Epithelial cell of prostate (primary cell): Measurements from ENCODE around the gene VPS8.

ENCODE experiments used
- DNase-seq: peaks from one replicate; pipeline ENCODE4 v3.0.0-alpha.2; 2011; ENCODE audit warnings: low read depth, low spot score
- H3K27ac ChIP-seq: fragments of 450-650 bp; 2 replicates; pipeline ENCODE4 v1.5.1; 2017; ENCODE audit warnings: mild to moderate bottlenecking

Gene VPS8, protein sequence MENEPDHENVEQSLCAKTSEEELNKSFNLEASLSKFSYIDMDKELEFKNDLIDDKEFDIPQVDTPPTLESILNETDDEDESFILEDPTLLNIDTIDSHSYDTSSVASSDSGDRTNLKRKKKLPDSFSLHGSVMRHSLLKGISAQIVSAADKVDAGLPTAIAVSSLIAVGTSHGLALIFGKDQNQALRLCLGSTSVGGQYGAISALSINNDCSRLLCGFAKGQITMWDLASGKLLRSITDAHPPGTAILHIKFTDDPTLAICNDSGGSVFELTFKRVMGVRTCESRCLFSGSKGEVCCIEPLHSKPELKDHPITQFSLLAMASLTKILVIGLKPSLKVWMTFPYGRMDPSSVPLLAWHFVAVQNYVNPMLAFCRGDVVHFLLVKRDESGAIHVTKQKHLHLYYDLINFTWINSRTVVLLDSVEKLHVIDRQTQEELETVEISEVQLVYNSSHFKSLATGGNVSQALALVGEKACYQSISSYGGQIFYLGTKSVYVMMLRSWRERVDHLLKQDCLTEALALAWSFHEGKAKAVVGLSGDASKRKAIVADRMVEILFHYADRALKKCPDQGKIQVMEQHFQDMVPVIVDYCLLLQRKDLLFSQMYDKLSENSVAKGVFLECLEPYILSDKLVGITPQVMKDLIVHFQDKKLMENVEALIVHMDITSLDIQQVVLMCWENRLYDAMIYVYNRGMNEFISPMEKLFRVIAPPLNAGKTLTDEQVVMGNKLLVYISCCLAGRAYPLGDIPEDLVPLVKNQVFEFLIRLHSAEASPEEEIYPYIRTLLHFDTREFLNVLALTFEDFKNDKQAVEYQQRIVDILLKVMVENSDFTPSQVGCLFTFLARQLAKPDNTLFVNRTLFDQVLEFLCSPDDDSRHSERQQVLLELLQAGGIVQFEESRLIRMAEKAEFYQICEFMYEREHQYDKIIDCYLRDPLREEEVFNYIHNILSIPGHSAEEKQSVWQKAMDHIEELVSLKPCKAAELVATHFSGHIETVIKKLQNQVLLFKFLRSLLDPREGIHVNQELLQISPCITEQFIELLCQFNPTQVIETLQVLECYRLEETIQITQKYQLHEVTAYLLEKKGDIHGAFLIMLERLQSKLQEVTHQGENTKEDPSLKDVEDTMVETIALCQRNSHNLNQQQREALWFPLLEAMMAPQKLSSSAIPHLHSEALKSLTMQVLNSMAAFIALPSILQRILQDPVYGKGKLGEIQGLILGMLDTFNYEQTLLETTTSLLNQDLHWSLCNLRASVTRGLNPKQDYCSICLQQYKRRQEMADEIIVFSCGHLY (N-terminal part only)

DNA sequence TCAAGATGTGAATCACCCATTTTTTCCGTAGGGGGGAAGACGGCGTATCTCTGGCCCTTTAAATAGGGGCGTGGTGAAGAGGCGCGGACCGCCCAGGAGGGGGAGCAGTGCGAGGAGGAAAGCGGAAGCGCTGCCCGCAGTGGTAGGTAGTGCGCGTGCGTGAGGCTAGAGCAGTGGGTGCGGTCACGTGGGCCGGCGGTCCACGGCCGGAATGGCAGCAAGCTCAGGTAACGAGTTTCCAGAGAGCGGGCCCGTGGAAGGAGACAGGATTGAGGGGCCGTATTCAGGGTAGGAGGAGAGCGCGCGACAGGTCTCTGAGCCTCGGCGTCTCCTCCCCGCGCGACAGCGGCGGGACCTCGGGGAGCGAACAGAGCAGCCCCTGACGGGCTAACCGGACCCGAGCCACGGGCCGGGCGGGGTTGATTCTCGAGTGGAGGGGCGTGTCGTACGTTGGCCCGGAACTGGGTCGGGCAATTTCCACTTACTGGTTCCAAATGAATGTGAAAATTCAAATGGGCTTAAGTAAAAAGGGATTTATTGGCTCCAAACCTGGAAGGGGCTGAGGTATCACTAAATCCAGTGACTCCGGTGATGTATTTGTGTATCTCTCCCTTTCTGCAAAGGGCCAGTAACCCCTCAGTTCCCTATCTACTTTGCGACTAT is at the start of gene VPS8:
Gene VPS8 (plus strand): TSS at position 168 of the 663 bp plus-strand sequence. CDS start 12,467 bp downstream, outside the sequence.
- peak; percentile 72 for DNase-seq
- peak within 1 kb of the TSS; percentile 31 for H3K27ac ChIP-seq

DNA sequence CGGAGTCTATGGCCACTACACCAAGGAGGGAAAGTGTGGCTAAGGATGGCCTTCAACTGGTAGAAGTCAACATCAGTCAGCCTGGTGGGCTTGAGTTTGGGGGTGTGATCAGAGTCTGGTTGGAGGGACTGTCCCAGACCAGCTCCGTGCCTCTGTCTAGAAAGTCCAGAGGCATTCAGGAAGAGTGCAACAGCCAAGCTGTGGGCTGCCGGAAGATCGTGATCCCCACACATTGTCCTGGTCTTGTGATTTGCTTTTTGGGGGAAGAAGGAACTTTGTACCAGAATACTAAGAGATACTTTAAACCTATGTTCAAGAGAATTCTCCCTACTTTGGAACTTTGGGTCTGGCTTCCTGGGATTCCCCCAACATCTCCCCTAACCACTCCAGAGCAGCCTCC is 47.8 kb upstream of the VPS8 start:
- peak overlapping the region; percentile 99 for H3K27ac ChIP-seq
- no peak for DNase-seq

DNA sequence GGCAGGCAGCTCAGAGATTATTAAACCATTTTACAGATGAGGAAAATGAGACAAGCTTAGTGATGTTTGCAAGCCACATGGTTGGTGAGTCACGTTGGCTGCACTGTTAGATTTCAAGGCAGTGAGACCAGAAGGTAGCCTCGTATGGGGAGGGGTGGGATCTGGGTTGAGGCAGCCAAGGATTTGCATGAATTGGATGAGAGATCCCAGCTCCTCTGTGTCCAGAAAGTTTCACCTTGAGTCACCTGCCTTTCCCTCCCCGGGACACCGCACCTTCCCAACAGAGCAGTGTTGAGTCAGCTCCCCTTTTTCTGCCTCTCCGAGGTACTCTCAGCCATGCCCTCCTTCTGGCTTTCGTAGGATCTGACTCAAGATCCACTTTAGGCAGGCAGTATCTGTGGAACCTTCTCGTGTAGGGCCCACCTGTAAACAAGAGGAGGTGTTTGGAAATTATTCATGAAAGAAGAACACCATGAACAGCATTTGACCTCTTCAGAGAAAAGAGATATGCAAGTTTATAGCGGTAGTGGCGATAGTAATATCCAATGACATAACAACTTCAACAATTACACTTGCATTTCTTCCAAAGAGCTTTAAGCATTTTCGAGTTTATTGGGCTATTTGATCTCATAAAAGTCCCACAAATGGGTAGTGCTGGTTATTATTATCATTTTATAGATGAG is 46.8 kb upstream of the VPS8 start:
- DNase-seq = peak; percentile 99
- peak overlapping the region; percentile 99 for H3K27ac ChIP-seq

DNA sequence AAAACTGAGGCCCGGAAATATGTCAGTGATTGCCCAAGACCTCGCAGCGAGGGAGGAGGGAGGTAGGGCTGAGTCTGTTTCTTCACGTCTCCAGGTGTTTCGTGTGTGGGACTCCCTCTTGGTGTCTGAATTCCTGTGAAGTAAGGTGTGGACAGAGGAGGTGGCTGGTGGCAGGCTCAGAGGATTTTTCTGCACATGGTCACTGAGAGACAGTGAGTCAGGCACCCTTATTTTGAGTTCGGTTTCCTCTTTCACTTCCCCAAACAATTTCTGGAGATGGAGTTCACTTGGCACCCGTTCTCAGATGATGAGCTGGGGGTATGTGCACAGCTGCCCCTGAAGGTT is 46.3 kb upstream of the VPS8 start:
- peak; percentile 96 for DNase-seq
- H3K27ac ChIP-seq = peak overlapping the region; percentile 99

DNA sequence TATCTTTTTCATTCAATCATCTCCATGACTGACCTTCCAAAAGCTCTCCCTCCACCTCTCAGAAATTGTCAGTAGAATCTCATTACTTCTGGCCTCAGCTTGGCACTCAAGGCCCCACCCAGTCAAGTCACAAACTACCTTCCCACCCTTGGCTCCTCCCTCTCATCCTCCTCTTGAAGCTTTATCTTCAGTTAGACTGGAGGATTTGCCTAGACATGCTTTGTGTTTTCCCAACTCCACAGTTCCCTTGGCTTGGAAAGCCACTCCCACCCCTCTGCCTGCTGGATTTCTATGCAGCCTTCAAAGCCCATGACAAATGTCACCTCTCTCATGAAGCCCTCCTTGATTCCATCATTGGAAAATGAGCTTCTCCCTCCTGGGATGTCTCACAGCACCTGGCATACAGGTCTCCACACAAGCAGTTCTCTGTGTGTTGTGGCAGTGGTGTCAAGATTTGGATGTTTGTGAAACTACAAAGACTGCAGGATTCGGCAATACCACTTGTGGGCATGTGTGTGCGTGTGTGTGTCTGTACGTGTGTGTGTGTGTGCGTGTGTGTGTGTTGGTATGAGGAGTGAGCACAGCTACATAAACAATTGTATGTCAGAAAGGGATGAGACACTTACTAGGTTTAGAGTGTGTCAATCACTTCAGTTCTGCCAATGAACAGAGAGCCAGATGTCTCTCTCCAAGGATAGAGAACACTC is 45.3 kb upstream of the VPS8 start:
- DNase-seq = peak; percentile 91
- H3K27ac ChIP-seq = peak overlapping the region; percentile 99

DNA sequence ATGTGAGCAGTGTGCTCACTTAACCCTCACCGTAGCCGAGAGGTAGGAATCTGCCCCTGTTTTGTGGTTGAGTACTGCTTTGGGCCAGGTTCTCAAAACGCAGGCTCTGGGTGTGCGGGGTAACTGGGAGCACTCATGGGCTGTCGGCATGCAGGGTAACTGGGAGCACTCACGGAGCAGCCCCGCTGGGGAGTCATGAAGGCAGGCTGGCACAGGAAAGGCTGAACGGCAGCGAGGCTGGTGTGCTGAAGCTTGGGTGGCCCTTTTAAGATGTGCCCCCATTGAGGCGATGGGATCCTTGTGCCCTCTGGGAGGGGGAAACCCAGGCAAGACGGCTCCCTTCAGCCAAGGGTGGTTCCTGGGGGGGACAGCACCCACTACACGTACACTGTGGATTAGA is 44.6 kb upstream of the VPS8 start:
- peak overlapping the region; percentile 99 for H3K27ac ChIP-seq
- DNase-seq = no peak

DNA sequence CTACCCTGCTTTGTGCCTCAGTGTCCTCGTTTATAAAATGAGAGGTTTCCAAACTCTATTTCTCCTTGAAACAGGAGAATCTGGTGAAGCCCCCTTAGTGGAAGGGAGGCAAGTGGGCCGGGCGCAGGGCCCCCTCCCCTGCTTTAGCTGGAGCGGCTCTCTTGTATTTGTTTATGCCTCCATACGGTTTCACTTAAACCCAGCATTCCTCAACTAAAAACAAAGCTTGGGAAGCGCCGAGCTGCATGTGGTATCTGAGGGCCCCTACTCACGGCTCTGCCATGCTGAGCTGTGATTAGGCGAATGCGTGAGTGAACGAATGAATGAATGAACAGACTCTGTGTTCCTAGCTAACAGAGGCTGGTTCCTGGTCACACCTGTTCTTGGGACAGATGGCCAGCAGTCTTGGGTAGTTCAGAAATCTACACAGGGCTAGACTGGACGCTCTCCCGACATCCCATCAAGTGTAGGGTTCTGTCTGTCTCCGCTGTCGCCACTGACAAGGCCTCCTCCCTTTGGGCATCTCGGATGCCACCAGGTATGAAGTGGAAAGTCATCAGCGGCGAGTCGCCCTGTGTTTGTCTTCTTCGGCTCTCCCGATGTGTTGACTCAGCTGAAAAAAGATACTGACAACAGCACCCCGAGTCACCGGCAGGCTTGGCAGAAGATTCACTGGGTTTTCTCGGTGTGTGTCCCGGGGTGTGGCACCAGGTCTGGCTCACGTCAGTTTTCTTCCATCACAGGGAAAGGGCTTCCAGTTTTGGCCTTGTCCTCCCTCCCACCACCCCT is 42.4 kb upstream of the VPS8 start:
- H3K27ac ChIP-seq = peak overlapping the region; percentile 30
- peak; percentile 34 for DNase-seq

DNA sequence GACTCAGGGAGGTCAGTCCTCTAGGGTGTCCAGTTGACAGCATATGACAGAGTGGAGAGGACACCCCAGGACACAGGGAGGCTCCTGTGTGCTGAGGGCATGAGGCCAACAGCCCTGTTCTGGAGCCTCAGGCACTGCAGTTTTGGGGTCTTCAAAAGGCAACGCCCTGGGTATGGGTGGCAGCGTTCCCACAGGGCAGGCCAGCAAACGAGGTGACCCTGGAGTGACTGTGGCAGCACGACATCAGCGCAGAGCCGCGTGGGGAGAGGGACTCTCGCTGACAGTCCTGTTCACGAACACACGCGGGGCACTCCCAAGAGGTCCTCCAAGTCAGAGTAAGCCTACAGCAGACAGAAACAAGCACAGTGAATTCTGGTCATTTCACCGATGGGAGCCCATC is 41.4 kb upstream of the VPS8 start:
- no peak for DNase-seq
- H3K27ac ChIP-seq = no peak overlapping the region

DNA sequence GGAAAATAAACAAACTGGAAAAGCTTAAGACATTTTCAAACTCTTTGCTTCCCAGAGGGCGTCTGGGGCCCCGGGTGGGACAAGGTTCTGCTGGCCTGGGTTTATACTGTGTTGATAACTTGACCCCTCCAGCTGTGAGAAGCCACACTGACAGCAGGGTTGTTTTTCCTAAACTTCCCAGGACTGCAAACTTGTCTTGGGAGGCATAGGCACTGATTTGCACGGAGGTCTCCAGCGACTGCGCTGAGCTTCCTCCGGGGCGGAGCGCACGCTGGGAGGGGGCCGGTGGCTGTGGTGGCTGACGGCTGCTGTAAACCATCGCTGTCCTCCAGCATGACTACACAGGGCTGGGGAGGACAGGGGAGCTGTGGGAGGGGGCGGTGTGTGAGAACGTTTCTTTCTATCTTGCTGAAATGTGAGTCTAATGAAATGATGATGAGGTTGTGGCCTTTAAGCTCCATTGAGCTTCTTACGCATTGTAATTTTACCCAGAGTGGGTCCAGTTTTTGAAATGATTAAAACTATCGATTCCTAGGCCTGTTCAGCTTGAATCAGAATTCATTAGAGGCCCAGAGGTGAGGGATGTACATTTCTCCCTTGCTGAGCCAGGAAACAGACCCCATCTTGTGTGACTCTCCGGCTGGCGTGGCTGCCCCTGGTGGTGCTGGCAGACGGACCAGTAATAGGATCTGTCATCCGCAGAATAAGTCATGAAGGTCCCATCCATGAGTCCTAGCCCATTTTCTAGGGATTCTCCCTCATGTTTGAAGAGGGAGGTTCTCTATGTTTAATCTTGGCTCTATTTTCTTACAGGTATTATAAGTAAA is 40.5 kb upstream of the VPS8 start:
- H3K27ac ChIP-seq = no peak overlapping the region
- no peak for DNase-seq

DNA sequence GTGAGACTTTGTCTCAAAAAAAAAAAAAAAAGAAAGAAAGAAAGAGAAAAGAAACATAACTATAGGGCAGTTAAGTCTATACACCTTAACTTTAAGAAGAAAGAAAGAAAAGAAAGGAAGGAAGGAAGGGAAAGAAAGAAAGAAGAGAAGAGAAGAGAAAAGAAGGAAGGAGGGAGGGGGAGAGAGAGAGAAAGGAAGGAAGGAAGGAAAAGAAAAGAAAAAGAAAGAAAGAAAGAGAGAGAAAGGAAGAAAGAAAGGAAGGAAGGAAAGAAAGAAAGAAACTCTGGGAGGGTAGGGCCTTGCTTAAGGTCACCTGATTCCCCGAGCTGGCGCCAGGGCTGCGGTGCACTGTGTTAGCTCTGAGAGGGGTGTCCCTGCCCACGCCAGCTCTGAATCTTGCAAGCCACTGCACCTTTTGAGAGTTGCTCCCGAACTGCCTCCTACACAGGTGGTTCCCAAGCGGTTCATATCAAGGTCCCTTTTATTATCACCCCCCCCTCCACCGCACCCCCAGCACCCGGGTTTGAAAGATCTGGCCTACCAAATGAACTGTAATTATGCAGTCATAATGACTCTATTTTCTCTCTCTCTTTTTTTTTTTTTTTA is 39.2 kb upstream of the VPS8 start:
- no peak for DNase-seq
- no peak overlapping the region for H3K27ac ChIP-seq

DNA sequence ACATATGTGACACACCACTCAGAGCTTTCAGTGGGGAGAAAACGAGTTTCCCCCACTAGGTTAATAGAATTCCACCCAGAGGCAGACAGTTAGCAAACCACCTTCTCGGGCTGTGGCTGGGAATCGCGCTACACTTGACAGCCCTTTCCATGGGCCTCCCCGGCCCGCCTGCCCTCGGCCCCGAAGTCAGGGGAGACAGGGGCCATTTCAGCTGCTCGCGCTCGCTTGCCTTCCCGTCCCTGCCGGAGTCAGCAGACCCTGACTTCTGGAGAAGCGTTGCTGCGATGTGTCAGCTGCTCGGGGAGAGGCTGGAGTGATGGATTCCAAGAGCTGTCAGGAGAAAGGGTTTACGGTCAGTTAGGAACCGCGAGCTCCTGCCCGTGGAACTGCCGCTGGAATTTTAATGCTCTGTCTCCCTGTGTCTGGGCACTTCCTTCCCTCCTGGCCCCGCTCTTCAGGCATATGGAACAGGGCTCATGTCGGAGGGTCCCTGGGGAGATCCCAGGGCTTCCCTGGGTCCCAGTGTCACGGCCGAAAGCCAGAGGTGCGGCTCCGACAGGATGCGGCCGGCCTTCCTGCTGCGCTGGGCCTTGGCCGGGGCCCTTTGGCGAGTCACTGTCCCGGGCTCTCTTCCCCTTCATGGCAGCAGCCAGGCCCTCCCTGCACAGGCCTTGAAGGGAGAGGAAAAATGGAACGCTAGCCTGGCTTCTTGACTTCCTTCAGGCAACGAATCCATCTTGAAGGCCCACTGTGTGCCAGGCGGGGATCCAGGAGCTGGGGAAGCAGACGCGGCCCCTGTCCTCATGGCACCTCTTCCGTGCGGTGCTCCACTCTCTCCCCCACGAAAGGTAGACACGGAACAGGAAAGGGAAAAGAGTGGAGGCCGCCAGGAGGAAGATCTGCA is 38.4 kb upstream of the VPS8 start:
- H3K27ac ChIP-seq = no peak overlapping the region
- DNase-seq = no peak

DNA sequence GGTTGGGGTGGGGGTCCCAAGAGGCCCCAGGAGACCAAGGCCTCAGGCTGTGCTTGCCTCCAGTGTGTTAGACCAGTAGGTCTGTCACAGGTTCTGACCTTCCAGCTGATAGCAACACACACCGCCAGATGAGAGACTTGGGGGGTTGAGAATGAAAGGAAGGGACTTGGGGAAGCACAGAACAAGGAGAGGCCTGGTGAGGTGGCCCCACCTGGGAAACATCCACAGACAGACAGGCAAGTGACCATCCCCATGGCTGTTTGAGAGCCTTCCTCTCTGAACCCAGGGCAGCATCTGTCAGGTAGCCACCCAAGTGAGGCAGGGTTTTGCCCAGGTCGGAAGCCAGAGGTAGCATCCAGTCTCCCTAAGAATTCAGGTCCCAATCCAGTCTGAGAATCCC is 35.0 kb upstream of the VPS8 start:
- no peak overlapping the region for H3K27ac ChIP-seq
- DNase-seq = no peak

DNA sequence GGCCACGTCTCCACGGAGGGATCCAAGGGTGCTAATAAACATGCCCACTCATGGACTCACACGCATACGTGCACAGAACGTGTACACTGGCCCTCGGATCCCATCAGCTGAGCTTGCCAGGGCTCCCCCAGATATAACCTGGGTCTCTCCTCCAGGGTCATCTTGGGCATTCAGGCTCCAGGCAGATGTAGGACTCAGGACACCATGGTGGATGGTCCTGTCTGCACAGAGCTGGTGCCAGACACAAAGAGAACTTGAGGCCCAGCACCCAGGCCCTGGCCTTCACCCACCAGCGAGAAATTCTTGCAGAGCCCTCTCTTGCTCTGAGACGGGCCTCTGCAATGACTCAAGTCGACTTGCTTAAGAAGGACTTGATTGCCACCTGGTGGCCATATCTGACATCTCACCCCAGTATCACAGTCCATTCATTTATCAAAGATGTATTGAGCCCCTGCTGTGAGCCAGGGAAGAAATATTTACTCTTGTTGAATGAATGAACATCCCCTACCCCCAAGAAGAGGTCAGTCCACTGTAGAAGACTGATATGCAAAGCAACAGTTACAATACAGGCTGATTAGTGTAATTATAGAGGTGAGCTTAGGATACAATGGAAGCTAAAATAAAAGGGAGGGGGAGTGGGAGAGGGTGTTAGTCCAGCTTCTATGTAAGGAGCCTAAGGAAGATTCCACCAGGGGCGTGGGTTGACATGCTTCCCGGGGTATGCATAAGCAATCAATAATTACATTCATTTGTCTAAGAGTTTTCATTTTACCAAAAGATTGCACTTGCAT is 34.2 kb upstream of the VPS8 start:
- H3K27ac ChIP-seq = no peak overlapping the region
- DNase-seq = peak; percentile 83

DNA sequence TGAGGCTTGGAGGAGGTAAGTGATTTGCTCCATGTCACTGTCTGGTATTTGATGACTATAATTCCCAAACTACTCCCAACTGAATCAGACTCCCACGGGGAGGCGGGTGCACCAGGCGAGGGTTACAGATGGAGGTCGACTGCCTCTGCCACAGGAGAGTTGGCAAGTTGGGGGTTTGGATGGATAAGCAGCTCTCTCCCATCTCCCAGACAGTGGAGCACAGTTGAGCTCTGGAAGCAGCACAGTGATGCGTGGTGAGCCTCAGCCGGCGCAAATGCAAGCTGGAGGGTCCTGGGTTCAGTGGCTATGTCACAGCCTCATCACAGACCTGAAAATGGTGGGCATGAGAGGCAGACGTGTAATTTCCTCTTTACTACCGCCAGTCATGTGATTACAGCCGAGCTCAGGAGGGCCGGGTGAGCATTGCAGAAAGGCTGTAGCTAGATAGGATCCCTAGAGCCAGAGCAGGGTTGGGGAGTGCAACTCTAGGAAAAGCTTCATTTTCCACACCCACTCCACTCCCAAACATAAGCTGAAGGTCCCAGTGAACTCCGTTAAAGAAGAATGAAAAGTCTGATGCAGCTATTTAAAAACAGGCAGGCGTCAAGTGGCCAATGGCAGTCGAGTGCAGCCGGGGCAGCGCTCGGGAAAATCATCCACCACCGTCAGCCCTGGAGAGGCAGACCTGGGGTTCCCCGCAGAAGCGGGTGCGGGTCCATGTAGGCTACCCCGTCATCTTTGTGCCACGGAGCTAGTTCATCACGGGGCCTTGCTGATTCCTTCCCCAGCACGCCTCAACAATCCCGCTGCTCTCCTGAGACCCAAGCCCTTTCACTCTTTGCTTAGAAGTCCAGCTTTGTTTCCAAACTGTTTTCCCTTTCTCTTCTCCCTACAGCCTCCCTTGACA is 33.3 kb upstream of the VPS8 start:
- H3K27ac ChIP-seq = no peak overlapping the region
- DNase-seq = no peak
